IPS DF 19.7 (cell line): ENCODE measurements around the gene AHSP.
"Not testable (repeated sequence)": the region's sequence is repeated elsewhere in the genome, so short reads cannot be mapped to it uniquely, and the experiment has no call there.

Experiments
- DNase-seq: peaks from one replicate; pipeline ENCODE4 v3.0.0-alpha.2; 2013; ENCODE audit warnings: low read depth, low spot score

Gene AHSP, protein sequence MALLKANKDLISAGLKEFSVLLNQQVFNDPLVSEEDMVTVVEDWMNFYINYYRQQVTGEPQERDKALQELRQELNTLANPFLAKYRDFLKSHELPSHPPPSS

DNA sequence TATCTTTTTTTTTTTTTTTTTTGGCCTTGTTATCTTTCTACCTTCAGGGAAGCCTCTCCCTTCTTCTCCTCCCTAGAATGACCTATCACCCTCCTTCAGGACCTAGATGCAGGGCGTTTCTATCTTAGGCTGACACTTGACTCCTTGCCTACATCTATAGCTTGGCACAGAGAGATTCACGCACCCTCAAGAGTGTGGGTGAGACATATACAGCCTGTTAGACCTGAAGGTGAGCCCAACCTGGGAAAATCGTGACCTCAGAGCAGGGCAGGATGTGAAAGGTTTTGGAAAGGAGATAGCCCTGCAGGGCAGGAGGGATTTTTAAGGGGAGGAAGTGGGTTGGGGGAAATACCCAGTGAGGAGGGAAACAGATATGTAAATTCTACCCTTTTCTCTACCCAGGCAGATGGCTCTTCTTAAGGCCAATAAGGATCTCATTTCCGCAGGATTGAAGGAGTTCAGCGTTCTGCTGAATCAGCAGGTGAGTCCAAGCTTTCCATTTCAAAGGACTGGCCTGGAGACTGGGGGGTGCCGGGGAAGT is at the start of gene AHSP:
Gene AHSP, plus strand, starts transcription at position 167 of the 541 bp plus-strand sequence. Its CDS starts 240 bp downstream, at position 407.
- DNase-seq = no peak

DNA sequence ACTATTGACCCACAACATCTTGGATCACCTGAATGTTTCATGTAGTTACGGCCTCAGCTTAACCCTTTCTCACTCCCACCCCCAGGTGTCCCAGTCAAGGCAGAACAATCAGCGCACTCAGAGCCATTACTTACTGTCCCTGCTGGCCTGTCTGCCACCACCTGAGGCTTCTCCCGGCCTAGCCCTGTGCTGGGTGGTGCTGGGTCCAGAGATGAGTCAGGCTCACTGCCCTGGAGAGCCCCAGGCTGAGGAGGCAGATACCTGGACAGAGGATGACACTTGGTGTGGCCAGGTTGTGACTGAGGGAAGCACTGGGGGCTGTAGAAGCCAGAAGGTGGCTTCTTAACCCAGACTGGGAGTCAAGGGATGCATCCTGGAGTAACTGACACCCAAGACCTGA is 48.7 kb upstream of the AHSP start:
- DNase-seq = no peak

DNA sequence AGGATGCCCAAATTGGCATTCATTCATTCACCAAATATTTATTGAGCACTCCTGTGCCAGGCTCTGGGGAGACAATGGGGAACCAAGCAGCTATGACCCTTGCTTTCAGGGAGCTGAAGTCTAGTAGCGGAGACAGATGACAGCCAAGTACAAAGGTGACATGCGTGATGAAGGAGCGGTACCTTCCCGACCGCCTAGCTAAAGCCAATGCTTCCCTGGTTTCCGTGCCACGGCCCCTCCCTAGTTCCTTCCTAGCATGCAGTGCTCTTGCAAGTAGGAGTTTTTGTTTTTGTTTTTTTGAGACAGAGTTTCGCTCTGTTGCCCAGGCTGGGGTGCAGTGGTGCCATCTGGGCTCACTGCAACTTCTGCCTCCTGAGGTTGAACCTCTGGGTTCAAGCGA is 47.9 kb upstream of the AHSP start:
- no peak for DNase-seq

DNA sequence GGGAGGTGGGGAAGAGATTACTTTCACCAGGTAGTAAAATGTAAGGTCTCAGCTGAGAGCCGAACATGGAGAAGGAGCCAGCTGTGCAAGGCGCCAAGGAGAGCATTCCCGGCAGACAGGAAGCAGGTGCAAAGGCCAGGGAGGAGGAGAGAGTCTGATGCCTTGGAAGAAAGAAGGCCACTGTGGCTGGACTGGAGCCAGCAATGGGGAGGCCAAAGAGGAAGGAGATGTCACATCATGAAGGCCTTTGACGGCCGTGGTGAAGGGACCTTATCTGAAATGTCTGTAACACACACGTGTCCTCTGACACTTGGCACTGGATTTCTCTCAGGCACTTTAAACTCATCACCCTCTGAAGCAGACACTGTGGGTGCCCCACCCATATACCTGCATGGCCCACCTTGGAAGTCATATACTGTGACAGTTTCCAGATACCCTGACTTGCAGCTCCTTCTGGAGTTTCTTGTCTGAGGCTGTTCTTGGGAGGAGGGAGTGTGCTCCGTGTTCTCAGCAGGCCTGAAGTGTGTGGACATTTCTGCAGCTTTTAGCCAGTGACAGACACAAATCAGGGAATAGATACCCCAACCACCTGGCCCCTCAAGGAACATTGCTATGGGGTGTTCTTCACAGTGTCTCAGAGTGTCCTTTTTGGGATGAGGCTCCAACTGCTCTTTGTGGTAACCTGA is 46.7 kb upstream of the AHSP start:
- DNase-seq = no peak

DNA sequence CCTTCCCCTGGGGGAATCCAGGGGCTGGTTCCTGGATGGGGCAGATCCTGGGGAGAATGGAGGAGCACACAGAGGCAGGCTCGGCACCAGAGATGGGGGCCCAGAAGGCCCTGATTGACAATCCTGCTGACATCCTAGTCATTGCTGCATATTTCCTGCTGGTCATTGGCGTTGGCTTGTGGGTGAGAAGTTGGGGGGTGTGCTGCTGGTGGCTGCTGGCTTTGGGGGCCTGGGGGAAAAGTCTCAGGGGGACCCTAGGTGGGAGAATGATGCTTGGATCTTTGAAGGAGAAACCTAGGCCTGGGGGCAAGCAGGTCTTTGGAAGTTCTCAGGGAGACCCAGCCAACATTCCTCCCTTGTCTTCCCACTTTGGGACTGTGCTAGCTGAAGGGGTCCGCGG is 44.6 kb upstream of the AHSP start, which contains the start of gene SLC5A2:
Gene SLC5A2, plus strand, starts transcription at position 43 of the 400 bp plus-strand sequence. Its CDS starts 14 bp downstream, at position 57.
- DNase-seq = no peak

DNA sequence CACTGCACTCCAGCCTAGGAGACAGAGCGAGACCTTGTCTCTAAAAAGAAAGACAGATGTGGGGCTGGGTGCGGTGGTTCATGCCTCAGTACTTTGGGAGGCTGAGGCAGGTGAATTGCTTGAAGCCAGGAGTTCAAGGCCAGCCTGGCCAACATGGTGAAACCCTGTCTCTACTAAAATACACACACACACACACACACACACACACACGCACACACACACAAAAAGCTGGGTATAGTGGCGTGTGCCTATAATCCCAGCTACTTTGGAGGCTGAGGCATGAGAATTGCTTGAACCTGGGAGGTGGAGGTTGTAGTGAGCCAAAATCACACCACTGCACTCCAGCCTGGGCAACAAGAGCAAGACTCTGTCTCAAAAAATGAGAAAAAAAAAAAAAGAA is 43.7 kb upstream of the AHSP start:
- DNase-seq = not testable (repeated sequence)

DNA sequence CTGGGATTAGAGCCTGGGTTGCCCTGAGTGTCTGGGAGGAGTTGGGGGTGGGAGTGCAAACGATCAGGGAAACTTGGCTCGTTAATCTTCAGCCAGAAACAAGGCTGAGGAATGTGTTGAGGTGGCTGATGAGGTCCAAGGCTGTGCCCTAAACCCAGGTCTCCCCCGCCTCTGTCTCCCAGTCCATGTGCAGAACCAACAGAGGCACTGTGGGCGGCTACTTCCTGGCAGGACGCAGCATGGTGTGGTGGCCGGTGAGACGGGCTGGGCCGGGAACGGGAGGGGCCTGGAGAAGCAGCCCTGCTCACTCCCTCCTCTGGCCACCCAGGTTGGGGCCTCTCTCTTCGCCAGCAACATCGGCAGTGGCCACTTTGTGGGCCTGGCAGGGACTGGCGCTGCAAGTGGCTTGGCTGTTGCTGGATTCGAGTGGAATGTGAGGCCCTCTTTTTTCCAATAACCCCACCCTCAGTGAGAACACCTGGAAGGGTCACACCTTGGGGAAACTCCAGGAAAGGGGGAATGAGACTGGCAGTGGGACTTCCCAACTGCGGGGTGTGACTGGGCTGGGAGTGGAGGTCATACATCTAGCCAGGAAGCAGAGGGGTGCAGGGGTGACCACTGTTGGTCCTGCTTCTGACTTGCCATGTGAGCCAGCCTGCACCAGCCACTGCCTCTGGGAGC is 43.1 kb upstream of the AHSP start:
- DNase-seq = no peak

DNA sequence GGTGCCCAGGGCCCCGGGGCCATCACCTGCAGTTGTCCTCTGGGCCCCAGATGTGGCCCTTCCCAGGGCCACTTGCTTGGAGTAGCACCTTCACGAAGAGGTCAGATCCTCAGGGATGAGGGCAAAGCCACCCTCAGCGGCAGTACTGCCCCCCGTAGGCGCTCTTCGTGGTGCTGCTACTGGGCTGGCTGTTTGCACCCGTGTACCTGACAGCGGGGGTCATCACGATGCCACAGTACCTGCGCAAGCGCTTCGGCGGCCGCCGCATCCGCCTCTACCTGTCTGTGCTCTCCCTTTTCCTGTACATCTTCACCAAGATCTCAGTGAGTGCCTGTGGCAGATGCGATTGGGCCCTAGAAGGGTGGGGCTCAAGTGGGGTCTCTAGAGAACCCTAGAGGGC is 42.1 kb upstream of the AHSP start:
- DNase-seq = no peak

DNA sequence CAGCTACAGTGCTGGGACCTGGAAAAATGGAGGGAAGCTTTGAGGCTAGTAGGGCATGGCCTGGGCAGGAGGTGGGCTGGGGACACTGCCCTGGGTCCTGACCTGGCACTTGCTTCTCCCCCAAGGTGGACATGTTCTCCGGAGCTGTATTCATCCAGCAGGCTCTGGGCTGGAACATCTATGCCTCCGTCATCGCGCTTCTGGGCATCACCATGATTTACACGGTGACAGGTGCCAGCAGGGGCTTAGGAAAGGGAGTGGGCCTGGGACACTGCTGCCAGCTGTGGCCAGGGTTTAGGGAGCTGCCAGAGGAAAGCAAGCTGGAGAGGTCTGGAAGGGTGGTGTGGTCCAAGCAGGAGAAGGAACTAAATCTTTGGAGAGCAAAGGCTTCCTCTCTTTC is 41.7 kb upstream of the AHSP start:
- DNase-seq = no peak

DNA sequence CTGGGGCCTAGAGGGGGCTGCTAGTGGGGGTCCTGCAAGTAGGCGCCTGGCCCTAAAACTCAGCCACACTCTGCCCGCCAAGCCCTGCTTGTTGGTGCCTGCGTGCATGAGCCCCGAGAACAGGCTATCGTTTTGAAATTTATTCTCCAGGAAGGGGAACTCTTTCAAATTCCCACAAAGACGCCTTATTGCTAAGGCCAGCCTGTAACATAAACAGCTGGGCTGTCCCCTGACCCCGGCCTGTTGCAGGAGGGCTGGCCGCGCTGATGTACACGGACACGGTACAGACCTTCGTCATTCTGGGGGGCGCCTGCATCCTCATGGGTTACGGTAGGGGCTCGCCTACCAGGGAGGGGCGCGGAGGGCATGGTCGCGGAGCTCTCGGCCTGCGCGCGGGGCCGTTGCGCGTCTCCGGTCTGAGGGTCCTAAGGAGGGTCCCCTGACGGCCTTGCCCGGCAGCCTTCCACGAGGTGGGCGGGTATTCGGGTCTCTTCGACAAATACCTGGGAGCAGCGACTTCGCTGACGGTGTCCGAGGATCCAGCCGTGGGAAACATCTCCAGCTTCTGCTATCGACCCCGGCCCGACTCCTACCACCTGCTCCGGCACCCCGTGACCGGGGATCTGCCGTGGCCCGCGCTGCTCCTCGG is 40.5 kb upstream of the AHSP start:
- no peak for DNase-seq

DNA sequence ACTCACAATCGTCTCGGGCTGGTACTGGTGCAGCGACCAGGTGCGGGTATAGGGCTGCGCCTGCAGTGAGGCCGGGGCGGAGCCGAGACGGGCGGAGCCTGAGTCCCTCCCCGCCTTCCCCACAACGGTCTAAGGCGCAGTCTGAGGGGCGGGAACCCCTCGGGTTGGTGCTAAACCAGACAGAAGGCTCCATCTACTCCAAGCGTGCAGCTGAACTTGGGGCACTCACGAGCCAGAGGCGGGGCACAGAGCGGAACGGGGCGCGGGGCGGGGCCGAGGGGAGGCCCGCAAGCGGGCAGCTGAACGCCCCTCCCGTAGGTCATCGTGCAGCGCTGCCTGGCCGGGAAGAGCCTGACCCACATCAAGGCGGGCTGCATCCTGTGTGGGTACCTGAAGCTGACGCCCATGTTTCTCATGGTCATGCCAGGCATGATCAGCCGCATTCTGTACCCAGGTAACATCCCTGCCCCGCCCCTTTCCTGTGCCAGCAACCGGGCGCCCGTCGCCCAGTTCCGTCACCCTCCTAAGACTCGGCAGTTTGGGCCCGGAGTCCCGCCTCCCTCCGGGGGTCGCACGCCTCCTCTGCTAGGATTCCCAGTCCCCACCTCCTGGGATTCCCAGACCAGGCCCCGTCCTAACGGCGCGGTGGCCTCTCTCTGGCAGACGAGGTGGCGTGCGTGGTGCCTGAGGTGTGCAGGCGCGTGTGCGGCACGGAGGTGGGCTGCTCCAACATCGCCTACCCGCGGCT is 39.8 kb upstream of the AHSP start:
- no peak for DNase-seq

DNA sequence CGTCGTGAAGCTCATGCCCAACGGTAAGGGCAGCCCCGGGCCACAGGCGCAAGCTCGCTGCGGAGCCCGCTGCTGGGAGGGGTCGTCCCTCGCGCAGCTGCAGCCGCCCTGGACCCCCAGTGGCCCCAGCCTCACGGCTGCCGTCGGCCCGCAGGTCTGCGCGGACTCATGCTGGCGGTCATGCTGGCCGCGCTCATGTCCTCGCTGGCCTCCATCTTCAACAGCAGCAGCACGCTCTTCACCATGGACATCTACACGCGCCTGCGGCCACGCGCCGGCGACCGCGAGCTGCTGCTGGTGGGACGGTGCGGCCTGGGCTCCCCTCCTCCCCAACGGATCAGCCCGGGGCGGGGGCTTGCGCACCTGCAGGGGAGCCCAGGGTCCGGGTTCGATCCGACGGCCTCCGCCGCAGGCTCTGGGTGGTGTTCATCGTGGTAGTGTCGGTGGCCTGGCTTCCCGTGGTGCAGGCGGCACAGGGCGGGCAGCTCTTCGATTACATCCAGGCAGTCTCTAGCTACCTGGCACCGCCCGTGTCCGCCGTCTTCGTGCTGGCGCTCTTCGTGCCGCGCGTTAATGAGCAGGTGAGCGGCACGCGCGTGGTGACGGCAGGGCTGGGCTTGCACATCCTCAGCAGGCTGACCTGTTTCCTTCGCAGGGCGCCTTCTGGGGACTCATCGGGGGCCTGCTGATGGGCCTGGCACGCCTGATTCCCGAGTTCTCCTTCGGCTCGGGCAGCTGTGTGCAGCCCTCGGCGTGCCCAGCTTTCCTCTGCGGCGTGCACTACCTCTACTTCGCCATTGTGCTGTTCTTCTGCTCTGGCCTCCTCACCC is 39.0 kb upstream of the AHSP start:
- DNase-seq = no peak

DNA sequence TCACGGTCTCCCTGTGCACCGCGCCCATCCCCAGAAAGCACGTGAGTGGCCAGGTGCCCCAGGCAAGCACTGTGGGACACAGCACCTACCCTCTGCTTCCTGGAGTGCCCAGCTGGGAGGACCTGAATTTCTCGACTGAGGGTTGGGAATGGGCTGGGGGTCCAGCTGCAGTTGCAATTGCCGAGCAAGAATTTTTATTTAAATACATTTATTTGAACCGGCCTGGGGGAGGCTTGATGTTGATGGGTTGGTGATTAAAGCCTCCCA is 38.5 kb upstream of the AHSP start:
- DNase-seq = no peak

DNA sequence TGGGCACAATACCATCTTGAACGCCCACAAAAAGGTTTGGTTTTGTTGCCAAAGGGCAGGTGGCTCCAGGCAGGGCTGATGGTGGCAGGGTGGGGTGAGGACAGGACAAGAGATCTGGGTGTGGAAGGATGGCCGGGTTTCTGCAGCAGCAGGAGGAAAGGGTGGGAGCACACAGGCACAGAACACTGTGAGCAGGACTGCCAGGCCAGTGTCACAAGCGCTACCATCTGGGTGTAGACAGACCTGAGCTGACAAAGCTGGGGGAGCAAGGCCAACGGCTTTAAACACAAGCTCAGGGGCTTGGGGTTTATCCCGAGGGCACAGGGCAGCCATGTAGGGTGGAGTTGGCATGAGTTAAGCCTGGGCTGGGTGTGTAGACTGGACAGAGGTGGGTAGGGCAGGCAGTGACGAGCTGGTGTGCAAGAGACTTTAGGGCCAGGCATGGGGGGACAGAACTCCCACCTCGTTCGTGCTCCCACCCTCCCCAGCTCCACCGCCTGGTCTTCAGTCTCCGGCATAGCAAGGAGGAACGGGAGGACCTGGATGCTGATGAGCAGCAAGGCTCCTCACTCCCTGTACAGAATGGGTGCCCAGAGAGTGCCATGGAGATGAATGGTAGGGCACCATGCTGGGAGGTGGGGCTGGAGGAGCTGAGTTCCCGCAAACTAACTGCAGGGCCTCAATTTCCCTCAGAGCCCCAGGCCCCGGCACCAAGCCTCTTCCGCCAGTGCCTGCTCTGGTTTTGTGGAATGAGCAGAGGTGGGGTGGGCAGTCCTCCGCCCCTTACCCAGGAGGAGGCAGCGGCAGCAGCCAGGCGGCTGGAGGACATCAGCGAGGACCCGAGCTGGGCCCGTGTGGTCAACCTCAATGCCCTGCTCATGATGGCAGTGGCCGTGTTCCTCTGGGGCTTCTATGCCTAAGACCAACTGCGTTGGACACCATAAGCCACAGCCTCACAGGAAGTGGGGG is 37.8 kb upstream of the AHSP start:
- DNase-seq = no peak

DNA sequence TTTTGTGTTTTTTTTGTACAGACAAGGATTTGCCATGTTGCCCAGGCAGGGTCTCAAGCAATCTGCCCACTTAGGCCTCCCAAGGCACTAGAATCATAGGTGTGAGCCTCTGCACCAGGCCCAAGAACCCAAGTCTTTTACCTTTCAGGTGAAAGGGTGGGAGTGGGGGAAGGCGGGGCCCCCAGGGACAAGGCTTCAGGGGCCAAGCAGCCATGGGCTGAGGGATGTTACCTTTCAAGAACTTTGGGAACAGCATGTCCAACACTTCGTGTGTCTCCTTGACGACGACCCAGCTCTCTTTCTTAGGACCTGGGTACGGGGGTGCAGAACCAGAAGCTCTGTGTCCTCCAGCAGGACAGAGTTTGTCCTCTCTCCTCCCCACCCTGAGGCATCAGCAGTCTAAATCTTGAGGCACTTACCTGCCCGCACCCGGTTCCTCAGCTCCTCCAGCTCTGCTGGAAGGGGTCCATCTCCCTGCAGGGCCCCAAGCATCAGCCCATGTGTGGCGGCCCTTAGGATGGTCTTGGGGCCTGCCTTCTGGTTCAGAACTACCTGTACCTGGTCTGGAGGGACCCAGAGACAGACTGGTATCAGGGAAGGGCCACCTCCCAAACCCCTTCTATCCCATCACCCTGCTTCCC is 35.8 kb upstream of the AHSP start:
- DNase-seq = no peak

DNA sequence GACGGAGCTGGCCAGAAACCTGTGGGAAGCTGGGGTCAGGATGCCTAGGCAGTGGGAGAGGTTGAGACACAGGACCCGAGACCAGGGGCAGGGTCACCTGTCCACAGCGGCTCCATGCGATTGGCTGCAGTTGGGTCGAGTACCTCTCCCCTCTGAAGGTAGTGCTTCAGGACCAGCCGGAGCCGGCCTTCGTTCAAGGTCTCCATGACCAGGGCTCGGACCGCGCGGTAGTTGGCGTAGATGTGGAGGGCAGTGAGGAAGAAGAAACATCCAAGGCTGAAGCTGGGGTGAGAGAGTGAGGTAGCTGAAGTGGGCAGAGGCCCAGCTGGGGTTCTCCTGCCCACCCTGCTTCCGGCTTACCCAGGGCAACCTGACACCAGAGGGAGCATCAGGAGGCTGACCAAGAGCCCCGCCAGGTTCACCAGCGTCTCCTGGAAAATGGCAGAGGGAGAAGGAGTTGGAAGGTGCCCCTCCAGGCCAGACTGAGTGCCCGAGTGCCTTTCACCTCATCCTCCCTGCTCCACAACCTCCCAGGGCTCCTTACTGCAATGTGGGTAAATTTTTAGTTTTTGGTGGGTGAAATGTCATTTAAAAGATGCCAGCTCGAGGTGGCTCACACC is 34.1 kb upstream of the AHSP start:
- DNase-seq = no peak

DNA sequence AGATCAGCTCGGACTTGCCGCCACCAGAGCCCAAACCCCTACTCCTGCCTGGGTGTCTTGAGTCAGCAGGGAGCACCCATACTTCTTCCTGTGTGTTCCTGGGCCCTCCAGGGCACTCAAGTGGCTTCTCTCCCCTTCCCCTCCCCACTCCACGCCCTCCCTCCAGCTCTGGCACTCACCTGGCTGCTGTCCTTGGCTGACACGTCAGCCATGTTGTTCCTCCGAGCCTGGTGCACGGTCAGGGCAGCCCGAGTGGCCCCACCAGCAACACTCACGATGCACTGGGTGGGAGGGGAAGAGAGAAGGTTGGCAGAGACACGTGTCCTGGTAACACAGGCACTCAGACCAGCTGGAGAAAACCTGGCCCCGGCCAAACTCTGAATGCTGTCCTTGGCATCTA is 31.0 kb upstream of the AHSP start:
- DNase-seq = no peak

DNA sequence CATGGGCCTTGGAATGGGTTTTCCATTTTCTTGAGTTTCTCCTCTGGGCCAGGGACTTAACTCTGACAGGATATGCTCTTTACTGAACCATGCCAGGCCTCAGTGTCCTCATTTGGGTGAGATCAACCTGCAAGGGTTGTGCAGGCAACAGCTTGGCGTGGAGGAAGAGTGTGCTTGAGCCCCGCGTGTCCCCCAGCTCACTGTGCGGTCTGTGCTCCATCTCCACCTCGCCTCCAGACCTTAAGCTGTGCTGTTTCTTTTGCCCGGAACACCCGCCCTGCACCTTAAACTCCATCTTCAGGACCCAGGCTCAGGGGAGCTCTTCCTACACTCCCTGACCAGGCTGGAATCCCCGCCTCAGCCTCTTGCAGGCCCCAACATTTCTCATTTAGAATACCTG is 29.2 kb upstream of the AHSP start:
- DNase-seq = no peak

DNA sequence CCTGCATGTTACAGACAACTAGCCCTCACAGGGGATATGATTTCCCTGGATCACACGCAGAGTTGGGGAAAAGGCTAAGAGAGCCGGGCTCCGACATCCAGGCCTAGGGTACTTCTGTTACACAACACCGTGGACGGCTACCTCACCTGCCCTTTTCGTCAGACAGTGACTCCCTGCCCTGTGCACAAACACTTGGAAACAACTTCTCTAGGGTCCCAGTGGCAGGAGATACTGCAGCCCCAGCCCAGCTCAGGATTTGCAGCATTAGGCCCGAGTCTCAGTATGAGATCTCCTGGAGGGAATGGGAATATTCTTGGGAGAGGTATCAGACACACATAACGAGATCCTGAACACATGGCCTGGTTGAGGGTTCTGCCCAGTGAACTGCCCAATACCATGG is 27.8 kb upstream of the AHSP start:
- no peak for DNase-seq
